HEK293 (cell line): ENCODE results near the gene PLEKHA6.

ENCODE experiments used
- CTCF ChIA-PET: fragments of 350-600 bp; formaldehyde crosslinking; extraction: SDS; loops from one replicate; lab custom pipeline; 2021; ENCODE audit warnings: antibody characterized with exemption; lab: Yijun Ruan, JAX
- POLR2A ChIA-PET: fragments of 300-600 bp; formaldehyde crosslinking; extraction: SDS; loops from one replicate; lab custom pipeline; 2020; ENCODE audit warnings: antibody characterized with exemption, inconsistent platforms; lab: Yijun Ruan, JAX
- H3K27ac ChIP-seq: fragments of 200-500 bp; sonication (Bioruptor generic); 2 replicates; pipeline ENCODE4 v1.5.1; 2014; ENCODE audit warnings: low read depth, low read length, control low read depth, inconsistent platforms; ENCODE audit errors: extremely low read depth
- H3K36me3 ChIP-seq, 2 experiments: fragments of 200-500 bp in 1 of 2; sonication (Bioruptor generic) in 1 of 2; 1 replicate in 1 of 2; 2 replicates in 1 of 2; pipeline ENCODE4 v1.5.1; 2014 to 2017; ENCODE audit warnings: inconsistent platforms in 2 of 2, low read length in 2 of 2; ENCODE audit not compliant: control insufficient read depth in 2 of 2, insufficient read depth in 1 of 2
- H3K4me1 ChIP-seq: fragments of 200-500 bp; sonication (Bioruptor generic); 2 replicates; pipeline ENCODE4 v1.5.1; 2014; ENCODE audit warnings: mild to moderate bottlenecking, low read length, inconsistent platforms; ENCODE audit not compliant: control insufficient read depth, insufficient read depth
- H3K4me3 ChIP-seq: 2 replicates; pipeline ENCODE4 v1.5.1; 2011; ENCODE audit warnings: low read depth, mild to moderate bottlenecking, control low read depth, low read length, moderate library complexity
- H3K9me3 ChIP-seq: fragments of 200-500 bp; sonication (Bioruptor generic); 2 replicates; pipeline ENCODE4 v1.5.1; 2014; ENCODE audit warnings: low read depth, low read length, inconsistent platforms; ENCODE audit not compliant: control insufficient read depth, insufficient read depth
- EGR2 ChIP-seq: fragments of 450-650 bp; formaldehyde crosslinking; IDR thresholded peaks from 2 replicates; pipeline ENCODE4 v1.5.1; 2016; ENCODE audit warnings: low read depth, missing biosample characterization, missing genetic modification characterization
- HOXC10 ChIP-seq: sonication (generic); formaldehyde crosslinking; IDR thresholded peaks from 2 replicates; pipeline ENCODE4 v1.8.1; 2023; ENCODE audit warnings: mild to moderate bottlenecking, missing genetic modification reagents
- KLF10 ChIP-seq: fragments of 450-650 bp; IDR thresholded peaks from 2 replicates; pipeline ENCODE4 v1.5.1; 2018; ENCODE audit warnings: missing biosample characterization, mild to moderate bottlenecking, missing genetic modification characterization
- KLF16 ChIP-seq: fragments of 450-650 bp; formaldehyde crosslinking; IDR thresholded peaks from 2 replicates; pipeline ENCODE4 v1.5.1; 2017; ENCODE audit warnings: missing biosample characterization, missing genetic modification characterization
- KLF8 ChIP-seq: fragments of 450-650 bp; formaldehyde crosslinking; IDR thresholded peaks from 2 replicates; pipeline ENCODE4 v1.5.1; 2016; ENCODE audit warnings: missing biosample characterization, missing genetic modification characterization
- PRDM1 ChIP-seq: fragments of 450-650 bp; formaldehyde crosslinking; IDR thresholded peaks from 2 replicates; pipeline ENCODE4; 2016; ENCODE audit warnings: missing biosample characterization, missing genetic modification characterization
- SP7 ChIP-seq: fragments of 450-650 bp; formaldehyde crosslinking; IDR thresholded peaks from 2 replicates; pipeline ENCODE4 v1.5.1; 2016; ENCODE audit warnings: missing biosample characterization, missing genetic modification characterization
- WT1 ChIP-seq: fragments of 450-650 bp; formaldehyde crosslinking; IDR thresholded peaks from 2 replicates; pipeline ENCODE4 v1.5.1; 2016; ENCODE audit warnings: missing biosample characterization, missing genetic modification characterization
- ZBTB20 ChIP-seq: fragments of 450-650 bp; formaldehyde crosslinking; IDR thresholded peaks from 2 replicates; pipeline ENCODE4 v1.5.1; 2016; ENCODE audit warnings: missing biosample characterization, missing genetic modification characterization
- ZBTB48 ChIP-seq: fragments of 450-650 bp; formaldehyde crosslinking; IDR thresholded peaks from 2 replicates; pipeline ENCODE4 v1.5.1; 2016; ENCODE audit warnings: missing biosample characterization, missing genetic modification characterization
- ZEB2 ChIP-seq: fragments of 450-650 bp; formaldehyde crosslinking; IDR thresholded peaks from 2 replicates; pipeline ENCODE4 v1.5.1; 2016; ENCODE audit warnings: missing biosample characterization, missing genetic modification characterization
- ZNF184 ChIP-seq: fragments of 450-650 bp; IDR thresholded peaks from 2 replicates; pipeline ENCODE4 v1.5.1; 2018; ENCODE audit warnings: missing biosample characterization, mild to moderate bottlenecking, missing genetic modification characterization
- ZNF2 ChIP-seq: fragments of 450-650 bp; formaldehyde crosslinking; IDR thresholded peaks from 2 replicates; pipeline ENCODE4 v1.5.1; 2016; ENCODE audit warnings: missing biosample characterization, missing genetic modification characterization
- ZNF335 ChIP-seq: fragments of 450-650 bp; formaldehyde crosslinking; conservative IDR thresholded peaks from 2 replicates; pipeline ENCODE4 v1.5.1; 2016; ENCODE audit warnings: missing biosample characterization, missing genetic modification characterization
- ZNF394 ChIP-seq: fragments of 450-650 bp; formaldehyde crosslinking; IDR thresholded peaks from 2 replicates; pipeline ENCODE4 v1.5.1; 2016; ENCODE audit warnings: missing biosample characterization, missing genetic modification characterization, mild to moderate bottlenecking, moderate library complexity, borderline replicate concordance
- ZNF548 ChIP-seq: fragments of 450-650 bp; formaldehyde crosslinking; IDR thresholded peaks from 2 replicates; pipeline ENCODE4 v1.5.1; 2016; ENCODE audit warnings: missing biosample characterization, missing genetic modification characterization
- ZNF549 ChIP-seq: fragments of 450-650 bp; IDR thresholded peaks from 2 replicates; pipeline ENCODE4 v1.5.1; 2018; ENCODE audit warnings: missing biosample characterization, missing genetic modification characterization, mild to moderate bottlenecking, inconsistent platforms, moderate library complexity
- ZNF561 ChIP-seq: fragments of 450-650 bp; IDR thresholded peaks from 2 replicates; pipeline ENCODE4 v1.5.1; 2018; ENCODE audit warnings: missing biosample characterization, missing genetic modification characterization, borderline replicate concordance
- ZNF664 ChIP-seq: fragments of 450-650 bp; formaldehyde crosslinking; IDR thresholded peaks from 2 replicates; pipeline ENCODE4 v1.5.1; 2016; ENCODE audit warnings: missing biosample characterization, missing genetic modification characterization
- ZSCAN30 ChIP-seq: fragments of 450-650 bp; IDR thresholded peaks from 2 replicates; pipeline ENCODE4 v1.5.1; 2018; ENCODE audit warnings: missing biosample characterization, mild to moderate bottlenecking, missing genetic modification characterization, moderate library complexity
- TF ChIP-seq, protein P1 (sequence below): fragments of 450-650 bp; formaldehyde crosslinking; IDR thresholded peaks from 2 replicates; pipeline ENCODE4 v1.5.1; 2016; ENCODE audit warnings: missing biosample characterization, missing genetic modification characterization
- TF ChIP-seq, protein P2 (sequence below): fragments of 450-650 bp; formaldehyde crosslinking; IDR thresholded peaks from 2 replicates; pipeline ENCODE4 v1.5.1; 2016; ENCODE audit warnings: missing biosample characterization, missing genetic modification characterization
- TF ChIP-seq, protein P3 (sequence below): fragments of 450-650 bp; formaldehyde crosslinking; IDR thresholded peaks from 2 replicates; pipeline ENCODE4 v1.5.1; 2016; ENCODE audit warnings: missing biosample characterization, missing genetic modification characterization, low read depth
- TF ChIP-seq, protein P4 (sequence below): fragments of 450-650 bp; formaldehyde crosslinking; optimal IDR thresholded peaks from 2 replicates; pipeline ENCODE3; 2016; ENCODE audit warnings: missing biosample characterization, mild to moderate bottlenecking, missing genetic modification characterization
- TF ChIP-seq, protein P5 (sequence below): fragments of 450-650 bp; formaldehyde crosslinking; IDR thresholded peaks from 2 replicates; pipeline ENCODE4 v1.5.1; 2016; ENCODE audit warnings: missing biosample characterization, missing genetic modification characterization
- TF ChIP-seq, protein P6 (sequence below): fragments of 450-650 bp; formaldehyde crosslinking; IDR thresholded peaks from 2 replicates; pipeline ENCODE4 v1.5.1; 2016; ENCODE audit warnings: missing biosample characterization, missing genetic modification characterization
- TF ChIP-seq, protein P7 (sequence below): fragments of 450-650 bp; formaldehyde crosslinking; IDR thresholded peaks from 2 replicates; pipeline ENCODE4 v1.5.1; 2016; ENCODE audit warnings: missing biosample characterization, missing genetic modification characterization

The PLEKHA6 gene

DNA sequence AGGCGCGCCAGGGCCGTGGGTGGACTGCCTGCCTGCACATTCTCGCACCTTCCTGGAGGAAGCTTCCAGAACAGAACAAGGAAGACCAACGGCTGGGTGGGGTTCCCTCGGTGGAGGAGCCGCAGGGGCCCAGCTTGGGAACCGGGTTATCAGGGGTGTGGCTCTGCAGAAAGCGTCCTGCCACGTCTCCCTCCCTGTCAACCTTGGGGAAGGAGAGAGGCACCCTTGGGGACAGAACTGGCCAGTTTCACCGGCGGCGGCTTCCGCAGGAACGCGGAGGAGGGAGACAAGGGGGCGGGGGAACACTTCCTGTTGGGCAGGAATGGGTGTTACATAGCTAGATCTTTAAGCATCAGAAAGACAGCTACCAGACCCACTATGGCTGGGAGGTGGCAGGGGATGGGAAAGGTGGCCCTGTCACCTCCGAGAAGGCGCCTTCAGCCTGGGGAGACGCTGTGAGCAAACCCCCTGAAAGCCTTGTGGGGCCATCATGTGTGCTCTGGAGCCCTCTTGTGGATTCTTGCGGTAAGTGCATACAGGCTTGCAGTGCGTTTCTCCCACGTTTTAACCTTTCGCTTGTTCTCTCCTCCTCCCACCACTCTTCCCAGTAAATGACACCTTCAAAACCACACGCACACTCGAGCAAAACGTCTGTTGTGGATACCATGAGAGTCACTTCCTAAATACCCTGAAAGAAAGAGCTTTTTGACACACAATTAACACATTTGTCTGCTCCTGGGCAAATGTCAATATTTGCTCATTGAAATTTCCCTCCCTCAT is 3.8 kb upstream of the PLEKHA6 start:
- ChIA-PET POLR2A (interaction anchor here (2.1 kb wide), 1 partner anchor 35 kb away, joined by 4 read pairs; no protein-coding TSS in a partner anchor), CTCF (interaction anchor here (0.5 to 7.9 kb wide), 74 partner anchors 9 to 505 kb away, joined by 3 to 178 read pairs (median 5); partner anchors contain the start of genes ETNK2, GOLT1A and REN)
- Histone ChIP-seq H3K4me1 (no peaks in the 10 kb centered on the region; the same call in 1 of the 2 replicates), H3K27ac (no peak overlapping the region), H3K9me3 (no peaks in the 10 kb centered on the region), H3K36me3 (no peaks in the 10 kb centered on the region), H3K4me3 (peak overlapping the region; percentile 38)
- TF ChIP-seq ZNF561 (tag by site-specific recombination) (peak; percentile 64; the same call in 1 of the 2 replicates), ZBTB48 (tag by site-specific recombination) (peak; percentile 74), KLF10 (tag by site-specific recombination) (peak; percentile 25; the same call in 1 of the 2 replicates), ZNF549 (no peak), EGR2 (tag by site-specific recombination) (peak; percentile 85), ZEB2 (tag by site-specific recombination) (peak; percentile 73; the same call in 1 of the 2 replicates), KLF8 (0 out of 2 replicates have a peak, but pooled peaks have one; percentile 50), ZBTB20 (tag by site-specific recombination) (no peak; the same call in 1 of the 2 replicates), ZNF184 (tag by site-specific recombination) (no peak), WT1 (tag by site-specific recombination) (peak; percentile 53; the same call in 1 of the 2 replicates), ZNF335 (tag by site-specific recombination) (peak; percentile 68), SP7 (tag by site-specific recombination) (peak; percentile 81), ZNF2 (peak; percentile 88), ZNF664 (tag by site-specific recombination) (peak; percentile 24; the same call in 1 of the 2 replicates), PRDM1 (peak; percentile 98), ZNF548 (tag by site-specific recombination) (no peak), KLF16 (tag by site-specific recombination) (peak; percentile 76), HOXC10 (CRISPR knock-in tag) (no peak), ZNF394 (tag by site-specific recombination) (peak; percentile 48; the same call in 1 of the 2 replicates), ZSCAN30 (tag by site-specific recombination) (peak; percentile 57; the same call in 1 of the 2 replicates)
- TF ChIP-seq, protein P1, sequence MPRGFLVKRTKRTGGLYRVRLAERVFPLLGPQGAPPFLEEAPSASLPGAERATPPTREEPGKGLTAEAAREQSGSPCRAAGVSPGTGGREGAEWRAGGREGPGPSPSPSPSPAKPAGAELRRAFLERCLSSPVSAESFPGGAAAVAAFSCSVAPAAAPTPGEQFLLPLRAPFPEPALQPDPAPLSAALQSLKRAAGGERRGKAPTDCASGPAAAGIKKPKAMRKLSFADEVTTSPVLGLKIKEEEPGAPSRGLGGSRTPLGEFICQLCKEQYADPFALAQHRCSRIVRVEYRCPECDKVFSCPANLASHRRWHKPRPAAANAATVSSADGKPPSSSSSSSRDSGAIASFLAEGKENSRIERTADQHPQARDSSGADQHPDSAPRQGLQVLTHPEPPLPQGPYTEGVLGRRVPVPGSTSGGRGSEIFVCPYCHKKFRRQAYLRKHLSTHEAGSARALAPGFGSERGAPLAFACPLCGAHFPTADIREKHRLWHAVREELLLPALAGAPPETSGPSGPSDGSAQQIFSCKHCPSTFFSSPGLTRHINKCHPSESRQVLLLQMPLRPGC (tag by site-specific recombination) = no peak
- TF ChIP-seq, protein P2, sequence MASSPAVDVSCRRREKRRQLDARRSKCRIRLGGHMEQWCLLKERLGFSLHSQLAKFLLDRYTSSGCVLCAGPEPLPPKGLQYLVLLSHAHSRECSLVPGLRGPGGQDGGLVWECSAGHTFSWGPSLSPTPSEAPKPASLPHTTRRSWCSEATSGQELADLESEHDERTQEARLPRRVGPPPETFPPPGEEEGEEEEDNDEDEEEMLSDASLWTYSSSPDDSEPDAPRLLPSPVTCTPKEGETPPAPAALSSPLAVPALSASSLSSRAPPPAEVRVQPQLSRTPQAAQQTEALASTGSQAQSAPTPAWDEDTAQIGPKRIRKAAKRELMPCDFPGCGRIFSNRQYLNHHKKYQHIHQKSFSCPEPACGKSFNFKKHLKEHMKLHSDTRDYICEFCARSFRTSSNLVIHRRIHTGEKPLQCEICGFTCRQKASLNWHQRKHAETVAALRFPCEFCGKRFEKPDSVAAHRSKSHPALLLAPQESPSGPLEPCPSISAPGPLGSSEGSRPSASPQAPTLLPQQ (tag by site-specific recombination) = peak; percentile 91
- TF ChIP-seq, protein P3, sequence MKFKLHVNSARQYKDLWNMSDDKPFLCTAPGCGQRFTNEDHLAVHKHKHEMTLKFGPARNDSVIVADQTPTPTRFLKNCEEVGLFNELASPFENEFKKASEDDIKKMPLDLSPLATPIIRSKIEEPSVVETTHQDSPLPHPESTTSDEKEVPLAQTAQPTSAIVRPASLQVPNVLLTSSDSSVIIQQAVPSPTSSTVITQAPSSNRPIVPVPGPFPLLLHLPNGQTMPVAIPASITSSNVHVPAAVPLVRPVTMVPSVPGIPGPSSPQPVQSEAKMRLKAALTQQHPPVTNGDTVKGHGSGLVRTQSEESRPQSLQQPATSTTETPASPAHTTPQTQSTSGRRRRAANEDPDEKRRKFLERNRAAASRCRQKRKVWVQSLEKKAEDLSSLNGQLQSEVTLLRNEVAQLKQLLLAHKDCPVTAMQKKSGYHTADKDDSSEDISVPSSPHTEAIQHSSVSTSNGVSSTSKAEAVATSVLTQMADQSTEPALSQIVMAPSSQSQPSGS (tag by site-specific recombination) = no peak
- TF ChIP-seq, protein P4, sequence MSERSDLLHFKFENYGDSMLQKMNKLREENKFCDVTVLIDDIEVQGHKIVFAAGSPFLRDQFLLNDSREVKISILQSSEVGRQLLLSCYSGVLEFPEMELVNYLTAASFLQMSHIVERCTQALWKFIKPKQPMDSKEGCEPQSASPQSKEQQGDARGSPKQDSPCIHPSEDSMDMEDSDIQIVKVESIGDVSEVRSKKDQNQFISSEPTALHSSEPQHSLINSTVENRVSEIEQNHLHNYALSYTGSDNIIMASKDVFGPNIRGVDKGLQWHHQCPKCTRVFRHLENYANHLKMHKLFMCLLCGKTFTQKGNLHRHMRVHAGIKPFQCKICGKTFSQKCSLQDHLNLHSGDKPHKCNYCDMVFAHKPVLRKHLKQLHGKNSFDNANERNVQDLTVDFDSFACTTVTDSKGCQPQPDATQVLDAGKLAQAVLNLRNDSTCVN (tag by site-specific recombination) = peak; percentile 6
- TF ChIP-seq, protein P5, sequence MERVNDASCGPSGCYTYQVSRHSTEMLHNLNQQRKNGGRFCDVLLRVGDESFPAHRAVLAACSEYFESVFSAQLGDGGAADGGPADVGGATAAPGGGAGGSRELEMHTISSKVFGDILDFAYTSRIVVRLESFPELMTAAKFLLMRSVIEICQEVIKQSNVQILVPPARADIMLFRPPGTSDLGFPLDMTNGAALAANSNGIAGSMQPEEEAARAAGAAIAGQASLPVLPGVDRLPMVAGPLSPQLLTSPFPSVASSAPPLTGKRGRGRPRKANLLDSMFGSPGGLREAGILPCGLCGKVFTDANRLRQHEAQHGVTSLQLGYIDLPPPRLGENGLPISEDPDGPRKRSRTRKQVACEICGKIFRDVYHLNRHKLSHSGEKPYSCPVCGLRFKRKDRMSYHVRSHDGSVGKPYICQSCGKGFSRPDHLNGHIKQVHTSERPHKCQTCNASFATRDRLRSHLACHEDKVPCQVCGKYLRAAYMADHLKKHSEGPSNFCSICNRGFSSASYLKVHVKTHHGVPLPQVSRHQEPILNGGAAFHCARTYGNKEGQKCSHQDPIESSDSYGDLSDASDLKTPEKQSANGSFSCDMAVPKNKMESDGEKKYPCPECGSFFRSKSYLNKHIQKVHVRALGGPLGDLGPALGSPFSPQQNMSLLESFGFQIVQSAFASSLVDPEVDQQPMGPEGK (tag by site-specific recombination) = peak; percentile 93
- TF ChIP-seq, protein P6, sequence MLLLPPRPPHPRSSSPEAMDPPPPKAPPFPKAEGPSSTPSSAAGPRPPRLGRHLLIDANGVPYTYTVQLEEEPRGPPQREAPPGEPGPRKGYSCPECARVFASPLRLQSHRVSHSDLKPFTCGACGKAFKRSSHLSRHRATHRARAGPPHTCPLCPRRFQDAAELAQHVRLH (tag by site-specific recombination) = 0 out of 2 replicates have a peak, but pooled peaks have one; percentile 22
- TF ChIP-seq, protein P7, sequence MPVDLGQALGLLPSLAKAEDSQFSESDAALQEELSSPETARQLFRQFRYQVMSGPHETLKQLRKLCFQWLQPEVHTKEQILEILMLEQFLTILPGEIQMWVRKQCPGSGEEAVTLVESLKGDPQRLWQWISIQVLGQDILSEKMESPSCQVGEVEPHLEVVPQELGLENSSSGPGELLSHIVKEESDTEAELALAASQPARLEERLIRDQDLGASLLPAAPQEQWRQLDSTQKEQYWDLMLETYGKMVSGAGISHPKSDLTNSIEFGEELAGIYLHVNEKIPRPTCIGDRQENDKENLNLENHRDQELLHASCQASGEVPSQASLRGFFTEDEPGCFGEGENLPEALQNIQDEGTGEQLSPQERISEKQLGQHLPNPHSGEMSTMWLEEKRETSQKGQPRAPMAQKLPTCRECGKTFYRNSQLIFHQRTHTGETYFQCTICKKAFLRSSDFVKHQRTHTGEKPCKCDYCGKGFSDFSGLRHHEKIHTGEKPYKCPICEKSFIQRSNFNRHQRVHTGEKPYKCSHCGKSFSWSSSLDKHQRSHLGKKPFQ (tag by site-specific recombination) = 0 out of 2 replicates have a peak, but pooled peaks have one; percentile 38
